PC-9 (cell line): ENCODE results near the gene OLR1. TPM values are rescaled to one million over a fixed set of nuclear protein-coding genes. Genes with fewer than 3 reads are reported as not detected.
A peak's percentile ranks its signal among the peaks of the same experiment; 100 is the strongest.

ENCODE experiments used
- BruUV-seq: library from RNA; stranded (reverse); fragments of 400-500 nt; replicated peaks from 2 replicates; lab custom pipeline; 2021; lab: Mats Ljungman, UMichigan
- CTCF ChIA-PET: fragments of 300-600 bp; sonication (Branson Sonifier 250); formaldehyde crosslinking; loops from one replicate; lab custom pipeline; 2022; ENCODE audit warnings: antibody characterized with exemption; lab: Charles Lee
- POLR2A ChIA-PET: fragments of 300-600 bp; sonication (Branson Sonifier 250); formaldehyde crosslinking; loops from one replicate; lab custom pipeline; 2022; ENCODE audit warnings: antibody characterized with exemption; ENCODE audit not compliant: unreplicated experiment; lab: Charles Lee
- DNase-seq, 2 experiments: peaks; one replicate each; pipeline versions ENCODE4 v3.0.0 to v3.0.0-alpha.2; 2015 to 2022; ENCODE audit warnings: mixed read lengths in 1 of 2
- H2AFZ ChIP-seq: fragments of 200-600 bp; sonication (generic); 2 replicates; pipeline ENCODE4 v1.8.1; 2017; ENCODE audit warnings: antibody characterized with exemption
- H3F3A ChIP-seq: fragments of 200-600 bp; sonication (generic); 2 replicates; pipeline ENCODE4 v1.8.1; 2017; ENCODE audit warnings: antibody characterized with exemption, mild to moderate bottlenecking, low read depth; ENCODE audit not compliant: insufficient read depth
- H3K27ac ChIP-seq: fragments of 200-600 bp; sonication (generic); 2 replicates; pipeline ENCODE4 v1.6.1; 2016; ENCODE audit warnings: mixed run types
- H3K27me3 ChIP-seq: fragments of 200-600 bp; sonication (generic); 2 replicates; pipeline ENCODE4 v1.6.1; 2016; ENCODE audit warnings: low read depth, mixed run types; ENCODE audit not compliant: insufficient read depth
- H3K36me3 ChIP-seq: fragments of 200-600 bp; sonication (generic); 2 replicates; pipeline ENCODE4 v1.6.1; 2016; ENCODE audit warnings: low read depth, mixed run types
- H3K4me1 ChIP-seq: fragments of 200-600 bp; sonication (generic); replicated peaks from 2 replicates; pipeline ENCODE4 v1.6.1; 2016; ENCODE audit warnings: mixed run types; ENCODE audit not compliant: insufficient read depth
- H3K4me2 ChIP-seq: fragments of 200-600 bp; sonication (generic); 2 replicates; pipeline ENCODE4 v1.6.1; 2017; ENCODE audit warnings: mixed run types
- H3K4me3 ChIP-seq: fragments of 200-600 bp; sonication (generic); 2 replicates; pipeline ENCODE4 v1.6.1; 2016; ENCODE audit warnings: mixed run types
- H3K79me2 ChIP-seq: fragments of 200-600 bp; sonication (generic); 2 replicates; pipeline ENCODE4 v1.6.1; 2017; ENCODE audit warnings: low read depth, mixed run types
- H3K9me2 ChIP-seq: fragments of 200-600 bp; sonication (generic); 2 replicates; pipeline ENCODE4 v1.8.1; 2017; ENCODE audit warnings: mild to moderate bottlenecking; ENCODE audit not compliant: insufficient read depth
- H3K9me3 ChIP-seq: fragments of 200-600 bp; sonication (generic); 2 replicates; pipeline ENCODE4 v1.8.1; 2016; ENCODE audit warnings: low read depth; ENCODE audit not compliant: insufficient read depth
- H4K20me1 ChIP-seq: fragments of 200-600 bp; sonication (generic); 2 replicates; pipeline ENCODE4 v1.8.1; 2017; ENCODE audit not compliant: insufficient read depth
- EZH2 ChIP-seq: fragments of 200-600 bp; sonication (generic); IDR thresholded peaks from 2 replicates; pipeline ENCODE4 v1.8.0; 2017; ENCODE audit warnings: antibody characterized with exemption, low read depth
- intact Hi-C: fragments of 100-400 bp; cut with micrococcal nuclease; formaldehyde crosslinking; loops from one replicate; pipeline ENCODE4 v1.10.0; 2022; ENCODE audit not compliant: unreplicated experiment
- total RNA-seq: library from RNA; stranded (reverse); gene quantifications from 2 replicates; pipeline ENCODE4 v1.2.3, GENCODE V29; 2021
- TF ChIP-seq, protein P1 (sequence below): fragments of 200-600 bp; sonication (generic); conservative IDR thresholded peaks from 2 replicates; pipeline ENCODE4 v1.6.1; 2017; ENCODE audit warnings: mixed run types, antibody characterized with exemption, mild to moderate bottlenecking, moderate library complexity

OLR1 gene
- total RNA-seq, 1 experiment from 2014 or later: 22.4 TPM

DNA sequence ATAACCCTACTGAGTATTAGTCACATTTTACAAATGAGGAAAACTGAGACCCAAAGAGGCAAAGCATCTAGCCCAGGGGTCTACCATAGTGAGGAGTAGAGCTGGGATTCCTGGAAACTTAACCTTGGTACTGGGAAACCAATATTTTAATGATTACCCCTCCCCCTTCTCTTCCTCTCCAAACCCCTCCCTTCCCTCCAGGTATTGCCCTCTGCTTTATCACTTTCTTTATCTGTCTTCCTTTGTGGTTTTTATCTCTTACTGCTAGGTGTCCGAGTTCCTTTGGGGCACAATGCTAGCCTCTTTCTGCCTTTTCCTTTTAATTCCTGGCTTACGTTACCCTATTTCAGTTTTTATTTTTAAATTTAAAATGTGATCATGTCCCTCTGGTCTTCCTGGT, 43.5 kb upstream of the OLR1 start:
- Histone ChIP-seq H2AFZ (no peak overlapping the region), H3K4me3 (peak overlapping the region; percentile 85; the same call in 1 of the 2 replicates), H3K9me2 (no peaks in the 10 kb centered on the region), H3K27ac (no peak overlapping the region), H3K4me2 (peak overlapping the region; percentile 81), H3K4me1 (peaks cover 20% of the 10 kb centered on the region), H3K27me3 (no peaks in the 10 kb centered on the region), H3F3A (peaks cover 36% of the 10 kb centered on the region; the same call in 1 of the 2 replicates), H3K79me2 (peaks cover 20% of the 10 kb centered on the region), H3K9me3 (no peaks in the 10 kb centered on the region), H4K20me1 (no peaks in the 10 kb centered on the region), H3K36me3 (no peaks in the 10 kb centered on the region)
- CTCF ChIA-PET: interaction anchor here (1.8 kb wide), 1 partner anchor 62 kb away, joined by 8 read pairs; no protein-coding TSS in a partner anchor
- no TSS peak for BruUV-seq
- intact Hi-C loops: loop anchor here (10.0 kb wide), 2 partner anchors 181 to 461 kb away; partner anchors contain the start of gene CLEC9A
- POLR2A ChIA-PET: interaction anchor here (0.6 to 1.3 kb wide), 2 partner anchors 10 to 20 kb away, joined by 3 read pairs; no protein-coding TSS in a partner anchor
- TF ChIP-seq EZH2: no peak
- TF ChIP-seq, protein P1, sequence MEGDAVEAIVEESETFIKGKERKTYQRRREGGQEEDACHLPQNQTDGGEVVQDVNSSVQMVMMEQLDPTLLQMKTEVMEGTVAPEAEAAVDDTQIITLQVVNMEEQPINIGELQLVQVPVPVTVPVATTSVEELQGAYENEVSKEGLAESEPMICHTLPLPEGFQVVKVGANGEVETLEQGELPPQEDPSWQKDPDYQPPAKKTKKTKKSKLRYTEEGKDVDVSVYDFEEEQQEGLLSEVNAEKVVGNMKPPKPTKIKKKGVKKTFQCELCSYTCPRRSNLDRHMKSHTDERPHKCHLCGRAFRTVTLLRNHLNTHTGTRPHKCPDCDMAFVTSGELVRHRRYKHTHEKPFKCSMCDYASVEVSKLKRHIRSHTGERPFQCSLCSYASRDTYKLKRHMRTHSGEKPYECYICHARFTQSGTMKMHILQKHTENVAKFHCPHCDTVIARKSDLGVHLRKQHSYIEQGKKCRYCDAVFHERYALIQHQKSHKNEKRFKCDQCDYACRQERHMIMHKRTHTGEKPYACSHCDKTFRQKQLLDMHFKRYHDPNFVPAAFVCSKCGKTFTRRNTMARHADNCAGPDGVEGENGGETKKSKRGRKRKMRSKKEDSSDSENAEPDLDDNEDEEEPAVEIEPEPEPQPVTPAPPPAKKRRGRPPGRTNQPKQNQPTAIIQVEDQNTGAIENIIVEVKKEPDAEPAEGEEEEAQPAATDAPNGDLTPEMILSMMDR: no peak
- no peak for DNase-seq

DNA sequence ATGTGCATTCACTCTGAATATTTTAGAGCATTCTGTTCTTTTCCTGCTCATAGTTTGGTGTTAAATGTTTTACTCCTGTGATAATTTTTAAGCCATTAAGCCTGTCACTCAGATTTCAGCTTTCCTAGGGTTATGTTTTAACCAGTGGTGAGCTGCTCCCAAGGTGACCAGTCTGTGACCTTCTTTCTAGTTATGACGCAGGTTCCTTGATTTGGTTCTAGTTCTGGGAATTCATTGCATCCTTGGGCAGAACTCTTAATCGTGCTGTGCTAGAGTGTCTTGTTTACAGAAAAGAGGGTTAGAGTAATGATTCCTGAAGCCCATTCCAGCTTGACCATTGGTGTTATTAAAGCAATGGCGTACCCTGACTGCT, 42.9 kb upstream of the OLR1 start:
- no peaks in the 10 kb centered on the region for H3K36me3 ChIP-seq
- H3K9me3 ChIP-seq: no peaks in the 10 kb centered on the region
- H3K9me2 ChIP-seq: no peaks in the 10 kb centered on the region
- H3K79me2 ChIP-seq: peaks cover 20% of the 10 kb centered on the region
- H3K4me2 ChIP-seq: peak overlapping the region; percentile 81
- peaks cover 36% of the 10 kb centered on the region; the same call in 1 of the 2 replicates for H3F3A ChIP-seq
- CTCF ChIA-PET: interaction anchor here (1.8 kb wide), 1 partner anchor 62 kb away, joined by 8 read pairs; no protein-coding TSS in a partner anchor
- intact Hi-C loops: loop anchor here (5.0 to 10.0 kb wide), 3 partner anchors 48 to 460 kb away; partner anchors contain the start of gene CLEC9A
- H3K4me1 ChIP-seq: peaks cover 20% of the 10 kb centered on the region
- BruUV-seq: no TSS peak
- POLR2A ChIA-PET: interaction anchor here (0.5 to 1.3 kb wide), 7 partner anchors 10 to 1273 kb away, joined by 3 to 22 read pairs (median 3); partner anchors contain the start of gene SMIM10L1
- H3K27me3 ChIP-seq: no peaks in the 10 kb centered on the region
- H3K4me3 ChIP-seq: peak overlapping the region; percentile 85
- DNase-seq: no peak
- peak overlapping the region; percentile 90; the same call in 1 of the 2 replicates for H3K27ac ChIP-seq
- H2AFZ ChIP-seq: no peak overlapping the region
- no peaks in the 10 kb centered on the region for H4K20me1 ChIP-seq
- TF ChIP-seq, protein P1: no peak
- no peak for TF ChIP-seq EZH2

DNA sequence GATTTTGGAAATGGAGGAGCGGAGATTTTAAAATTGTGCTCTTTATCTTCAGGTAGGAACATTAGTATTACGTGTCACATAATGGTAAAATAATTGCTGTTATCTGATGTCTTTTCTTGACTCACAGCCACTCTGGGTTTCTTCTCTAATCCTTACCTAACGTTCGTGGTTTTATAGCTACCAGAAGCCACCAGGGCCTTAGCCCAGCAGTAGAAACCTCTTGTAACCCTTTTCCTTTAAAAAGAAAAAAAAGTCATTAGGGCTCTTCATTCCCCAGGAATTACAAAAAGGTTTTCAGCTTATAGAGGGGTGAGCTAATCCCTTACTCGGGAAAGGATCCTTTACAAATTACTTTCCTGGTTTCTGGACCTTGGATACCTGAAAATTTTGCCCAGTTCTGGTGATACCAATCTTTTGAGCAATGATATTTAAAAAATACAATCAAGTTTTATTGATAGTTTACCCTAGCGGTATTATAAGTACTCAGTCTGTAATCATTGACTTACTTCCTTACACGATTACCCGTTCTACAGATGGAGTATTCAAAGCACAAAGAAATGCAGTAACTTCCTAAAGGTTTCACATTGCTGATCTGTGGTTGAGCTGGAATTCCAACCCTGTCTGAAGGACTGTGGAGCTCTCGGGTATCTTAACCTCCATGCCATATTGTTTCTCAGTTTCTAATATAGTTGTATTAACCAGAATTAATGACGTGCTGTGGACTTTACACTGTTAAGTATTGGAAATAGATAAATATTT, 42.4 kb upstream of the OLR1 start:
- ChIA-PET POLR2A (interaction anchor here (0.5 to 1.3 kb wide), 10 partner anchors 9 to 1273 kb away, joined by 3 to 22 read pairs (median 3); partner anchors contain the start of gene SMIM10L1), CTCF (interaction anchor here (0.6 to 1.8 kb wide), 2 partner anchors 61 to 1557 kb away, joined by 8 read pairs; no protein-coding TSS in a partner anchor)
- peak overlapping the region; percentile 90 for H3K27ac ChIP-seq
- peak overlapping the region; percentile 92 for H2AFZ ChIP-seq
- BruUV-seq: no TSS peak
- H3K79me2 ChIP-seq: peaks cover 20% of the 10 kb centered on the region
- no peaks in the 10 kb centered on the region for H3K9me3 ChIP-seq
- no peaks in the 10 kb centered on the region for H3K27me3 ChIP-seq
- TF ChIP-seq, protein P1: no peak
- no peak for TF ChIP-seq EZH2
- peak overlapping the region; percentile 81 for H3K4me2 ChIP-seq
- H3F3A ChIP-seq: peaks cover 36% of the 10 kb centered on the region; the same call in 1 of the 2 replicates
- peaks cover 20% of the 10 kb centered on the region for H3K4me1 ChIP-seq
- H3K4me3 ChIP-seq: peak overlapping the region; percentile 85
- intact Hi-C loops: loop anchor here (5.0 to 10.0 kb wide), 3 partner anchors 47 to 460 kb away; partner anchors contain the start of gene CLEC9A
- no peaks in the 10 kb centered on the region for H3K9me2 ChIP-seq
- H4K20me1 ChIP-seq: no peaks in the 10 kb centered on the region
- H3K36me3 ChIP-seq: no peaks in the 10 kb centered on the region
- DNase-seq: peak; percentile 13 to 45
